Right renal cortex interstitium (tissue), 3 donors: ENCODE measurements around the gene IL1R2. TPM values are rescaled to one million over a fixed set of nuclear protein-coding genes. Genes with fewer than 3 reads are reported as not detected.
"Not testable (repeated sequence)": the region's sequence is repeated elsewhere in the genome, so short reads cannot be mapped to it uniquely, and the experiment has no call there.

Experiments
- DNase-seq, 3 donors: peaks; one replicate each; pipeline ENCODE4 v3.0.0-alpha.2; 2013; ENCODE audit warnings: low read depth in 3 of 3, low spot score in 2 of 3
- polyA plus RNA-seq, 3 donors: library from polyadenylated mRNA; unstranded; fragments of 120-200 nt; gene quantifications; one replicate each; pipeline ENCODE4 v1.2.1, GENCODE V29; 2013; ENCODE audit not compliant: insufficient read length in 3 of 3

The IL1R2 gene
- polyA plus RNA-seq, 3 donors, result 0.26 to 0.75 (median 0.43) TPM

DNA sequence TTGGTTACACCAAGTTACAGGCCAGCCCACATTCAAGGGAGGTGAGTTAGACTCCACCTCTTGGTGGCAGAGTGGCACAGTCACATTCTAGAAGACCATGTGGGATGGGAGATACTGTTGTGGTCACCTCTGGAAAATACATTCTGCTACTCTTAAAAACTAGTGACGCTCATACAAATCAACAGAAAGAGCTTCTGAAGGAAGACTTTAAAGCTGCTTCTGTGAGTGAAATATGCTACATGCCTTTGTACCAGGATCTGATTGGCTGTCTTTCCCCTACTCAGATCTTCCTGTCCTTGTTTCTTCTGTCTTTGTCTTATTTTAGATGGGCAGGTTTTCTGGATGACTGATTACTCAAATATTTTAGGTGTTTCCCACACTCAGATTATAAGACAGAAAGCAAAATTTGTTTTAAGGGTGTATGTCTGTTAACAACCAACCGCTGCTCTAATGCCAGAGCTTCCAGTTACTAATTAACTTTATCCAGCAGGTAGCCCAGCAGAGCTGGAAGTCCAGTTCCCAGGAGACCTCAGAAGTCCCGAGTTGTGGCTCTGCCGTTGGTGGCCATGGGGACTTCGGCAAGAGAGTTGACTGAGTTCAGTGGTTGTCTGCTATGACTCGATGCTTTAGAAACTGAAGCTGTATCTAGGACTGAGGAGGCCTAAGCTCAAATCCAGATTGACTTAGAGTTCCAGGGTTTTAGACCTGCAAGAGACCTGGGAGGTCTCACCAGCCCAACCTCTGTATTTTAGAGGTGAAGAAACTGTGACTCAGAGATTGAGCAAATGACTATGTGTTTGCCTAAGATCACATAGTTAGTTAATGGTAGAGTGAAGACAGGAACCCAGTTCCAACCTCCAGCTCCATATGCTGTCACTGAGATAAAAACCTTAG lies 7.4 kb downstream of the IL1R2 start:
- DNase-seq, result no peak

DNA sequence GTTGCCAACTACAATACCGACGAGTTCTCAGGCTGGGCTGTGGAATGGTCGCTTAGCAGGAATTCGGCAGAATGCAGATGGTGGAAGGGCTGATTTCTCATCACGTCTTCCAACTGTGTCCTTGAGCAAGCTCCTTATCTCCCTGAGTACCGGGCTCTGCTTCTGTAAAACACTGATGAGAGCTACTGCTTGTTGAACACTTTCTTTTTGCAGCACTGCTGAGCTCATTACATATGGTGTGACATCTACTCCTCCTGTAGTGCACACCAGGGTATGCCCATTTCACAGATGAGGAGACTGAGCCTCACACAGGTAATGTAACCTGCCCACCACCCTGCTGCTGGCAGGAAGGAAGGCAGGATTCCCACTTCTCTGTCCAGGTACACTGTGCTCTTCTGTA lies 8.3 kb downstream of the IL1R2 start:
- DNase-seq, result no peak

DNA sequence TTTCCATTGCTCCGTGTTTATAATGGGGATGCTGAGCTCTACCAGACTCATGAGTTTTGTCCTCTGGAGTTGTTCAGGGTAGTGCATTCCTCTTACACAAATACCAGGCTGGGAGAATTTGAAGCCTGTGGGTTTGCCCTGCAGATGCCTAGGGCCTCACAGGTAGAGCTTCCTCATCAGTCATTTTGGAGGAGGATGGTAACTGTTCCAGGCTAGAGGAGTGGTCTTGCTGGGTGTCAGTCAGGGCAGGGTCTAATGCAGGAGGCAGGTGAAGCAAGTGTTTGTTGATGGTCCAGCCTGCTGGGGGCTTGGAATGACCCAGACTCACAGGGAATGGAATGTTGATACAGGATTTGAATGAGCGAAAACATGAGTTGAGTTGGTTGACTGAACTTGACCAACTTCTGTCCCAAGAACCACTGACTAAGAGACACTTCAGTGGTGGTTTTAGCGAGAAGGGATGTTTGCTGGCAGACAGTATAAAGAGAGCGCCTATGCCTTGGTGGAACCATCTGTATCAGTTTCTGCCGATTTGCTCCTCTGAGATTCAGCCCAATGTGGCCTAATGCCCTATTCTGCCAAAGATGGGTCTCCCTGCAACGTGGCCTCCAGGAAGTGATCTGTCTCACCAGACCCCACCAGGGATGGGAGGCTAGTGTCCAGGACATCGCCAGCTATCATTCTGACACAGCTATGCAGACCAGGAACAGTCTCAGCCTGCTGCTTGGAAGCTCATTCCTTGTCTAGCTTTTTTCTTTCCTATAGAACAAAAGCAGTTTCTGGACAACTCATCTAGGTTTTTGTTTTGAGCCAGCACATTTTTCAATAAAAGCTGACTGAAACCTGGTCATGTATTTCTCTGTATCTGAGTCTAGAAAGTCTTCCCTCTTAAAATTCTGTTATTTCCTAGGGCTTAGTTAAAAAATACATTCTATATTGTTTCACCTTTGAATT lies 9.3 kb downstream of the IL1R2 start:
- no peak for DNase-seq

DNA sequence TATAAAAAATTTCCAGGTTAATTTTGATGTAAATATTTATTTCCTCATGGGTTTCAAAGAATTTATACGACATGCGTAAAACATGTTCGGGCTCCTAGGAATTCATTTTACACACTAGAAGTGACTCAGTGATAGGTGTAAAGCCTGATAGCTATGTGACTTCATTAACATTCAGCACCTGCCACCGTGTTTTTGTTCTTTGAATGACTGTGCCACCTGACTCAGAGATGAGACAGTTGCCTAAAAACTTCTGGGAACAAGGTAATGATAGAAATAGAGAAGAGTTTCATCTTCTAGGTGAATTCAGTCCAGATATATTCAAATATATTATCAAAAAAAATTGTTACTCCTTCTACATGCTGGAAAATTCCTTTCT lies 10.0 kb downstream of the IL1R2 start:
- DNase-seq, result no peak

DNA sequence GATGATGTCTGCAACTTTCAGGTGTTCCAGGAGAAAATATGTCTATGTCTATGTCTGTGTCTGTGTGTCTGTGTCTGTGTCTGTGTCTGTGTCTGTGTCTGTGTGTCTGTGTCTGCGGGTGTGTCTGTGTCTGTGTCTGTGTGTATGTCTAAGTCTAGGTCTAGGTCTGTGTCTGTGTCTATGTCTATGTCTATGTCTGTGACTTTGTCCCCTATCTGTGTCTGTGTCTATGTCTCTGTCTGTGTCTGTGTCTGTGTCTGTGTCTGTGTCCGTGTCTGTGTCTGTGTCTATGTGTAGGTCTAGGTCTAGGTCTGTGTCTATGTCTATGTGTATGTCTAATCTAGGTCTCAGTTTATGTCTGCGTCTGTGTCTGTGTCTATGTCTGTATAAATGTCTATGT lies 10.5 kb downstream of the IL1R2 start:
- DNase-seq, result no peak

DNA sequence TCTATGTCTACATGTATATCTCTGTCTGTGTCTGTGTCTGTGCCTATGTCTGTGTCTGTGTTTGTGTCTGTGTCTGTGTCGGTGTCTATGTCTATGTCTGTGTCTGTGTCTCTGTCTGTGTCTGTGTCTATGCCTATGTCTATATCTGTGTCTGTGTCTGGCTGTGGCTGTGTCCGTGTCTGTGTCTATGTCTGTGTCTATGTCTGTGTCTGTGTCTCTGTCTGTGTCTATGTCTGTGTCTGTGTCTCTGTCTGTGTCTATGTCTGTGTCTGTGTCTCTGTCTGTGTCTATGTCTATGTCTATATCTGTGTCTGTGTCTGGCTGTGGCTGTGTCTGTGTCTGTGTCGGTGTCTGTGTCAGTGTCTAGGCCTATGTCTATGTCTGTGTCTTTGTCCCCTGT lies 11.1 kb downstream of the IL1R2 start:
- DNase-seq, result not testable (repeated sequence)

DNA sequence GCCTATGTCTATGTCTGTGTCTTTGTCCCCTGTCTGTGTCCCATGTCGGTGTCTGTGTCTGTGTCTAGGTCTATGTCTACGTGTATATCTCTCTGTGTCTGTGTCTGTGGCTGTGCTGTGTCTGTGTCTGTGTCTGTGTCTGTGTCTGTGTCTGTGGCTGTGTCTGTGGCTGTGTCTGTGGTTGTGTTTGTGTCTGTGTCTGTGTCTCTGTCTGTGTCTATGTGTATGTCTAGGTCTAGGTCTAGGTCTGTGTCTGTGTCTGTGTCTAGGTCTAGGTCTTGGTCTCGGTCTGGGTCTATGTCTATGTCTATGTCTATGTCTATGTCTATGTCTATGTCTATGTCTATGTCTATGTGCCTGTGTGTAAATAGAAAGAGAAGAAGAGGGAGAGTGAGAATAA lies 11.9 kb downstream of the IL1R2 start:
- no peak for DNase-seq

DNA sequence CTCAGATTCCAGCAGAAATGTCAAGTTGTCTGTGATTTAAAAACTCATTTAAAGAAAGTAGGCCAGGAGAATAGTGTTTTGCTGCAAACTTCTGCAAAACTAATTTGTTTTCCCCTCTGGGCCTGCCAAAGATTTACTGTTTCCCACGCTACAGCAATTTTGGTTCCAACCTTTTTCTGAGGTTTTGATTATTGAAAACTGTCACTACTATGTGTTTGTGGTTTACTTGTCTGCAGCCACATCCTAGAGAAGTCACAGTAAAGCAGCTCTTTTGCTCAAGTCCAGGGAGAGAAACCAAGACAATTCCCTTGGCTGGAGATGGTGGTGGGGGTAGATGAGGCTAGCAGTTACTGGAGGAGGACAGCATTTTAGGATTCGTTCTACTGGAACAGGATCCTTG lies 12.8 kb downstream of the IL1R2 start:
- no peak for DNase-seq

DNA sequence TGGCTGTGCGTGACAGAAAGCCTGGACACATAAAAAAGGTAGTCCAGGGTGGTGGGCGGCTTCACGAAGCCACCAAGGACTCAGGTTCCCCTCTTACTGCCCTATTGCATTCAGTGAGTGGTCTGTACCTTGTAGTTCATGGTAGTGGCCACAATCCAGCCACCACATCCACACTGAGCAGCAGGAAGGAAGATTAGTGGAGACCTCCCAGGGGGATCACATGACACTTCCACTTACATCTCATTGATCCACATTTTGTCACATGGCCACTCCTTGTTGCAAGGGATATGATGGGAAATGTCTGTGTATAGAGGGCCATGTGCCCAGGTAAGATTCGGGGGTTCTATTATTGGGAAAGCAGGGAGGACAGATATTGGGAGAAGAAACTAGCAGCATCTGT lies 13.7 kb downstream of the IL1R2 start:
- no peak for DNase-seq

DNA sequence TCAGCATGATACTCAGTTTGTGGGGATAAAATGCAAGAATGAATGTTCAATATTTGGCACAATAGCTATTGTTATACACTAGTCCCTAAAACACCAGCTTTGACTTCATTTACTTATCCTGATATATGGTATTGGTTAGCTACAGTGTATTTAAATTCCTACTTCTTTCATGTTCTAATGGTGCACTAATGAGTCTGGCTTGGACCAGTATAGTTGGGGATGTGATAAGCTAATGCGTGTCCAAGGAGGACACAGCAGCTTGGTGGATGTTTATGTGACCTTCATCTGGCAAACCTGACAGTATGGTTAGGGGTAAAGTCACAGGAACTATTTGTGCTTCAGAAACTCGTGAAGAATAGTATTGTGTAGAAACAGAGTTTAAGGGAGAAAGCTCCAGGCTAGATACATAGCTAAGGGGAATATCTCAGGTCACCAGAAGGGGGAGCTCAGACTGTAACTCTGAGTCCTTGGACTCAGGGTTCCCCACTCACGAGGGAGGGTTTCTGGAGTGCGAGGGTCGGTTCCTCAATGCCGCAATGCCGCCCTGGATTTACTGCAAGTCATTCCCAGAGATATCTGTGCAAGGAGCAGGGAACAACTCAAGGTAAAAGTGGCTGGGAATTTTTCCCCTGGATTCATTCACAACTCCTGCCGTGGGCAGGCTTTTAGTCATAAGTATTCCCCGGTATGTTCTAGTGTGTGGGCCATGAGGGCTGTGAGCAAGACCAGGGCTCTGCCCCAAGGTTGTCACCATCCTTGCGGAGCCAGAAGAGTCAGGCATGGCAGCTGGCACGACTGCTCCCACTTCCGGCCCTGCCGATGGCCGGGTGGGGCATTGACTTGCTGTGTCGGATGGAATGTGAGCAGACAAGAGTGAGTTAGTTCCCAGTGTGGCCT lies 14.5 kb downstream of the IL1R2 start:
- no peak for DNase-seq

DNA sequence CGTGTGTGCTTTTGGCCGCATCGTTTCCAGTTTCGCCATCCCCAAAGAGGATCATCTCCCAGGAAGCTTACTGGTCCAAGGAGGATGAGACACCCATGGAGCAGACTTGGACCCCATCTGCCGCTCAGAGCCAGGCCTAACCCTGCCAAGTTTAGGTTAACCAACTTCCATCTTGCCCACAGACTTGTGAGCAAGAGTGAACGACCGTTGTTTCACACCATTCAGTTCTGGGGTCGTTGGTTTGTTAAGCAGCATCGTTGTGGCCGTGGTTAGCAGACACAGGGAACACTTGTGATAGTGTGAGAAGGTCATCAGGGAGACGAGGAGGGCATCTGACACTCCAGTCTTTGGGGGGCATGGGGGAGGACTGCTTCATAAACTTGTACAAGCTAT lies 15.1 kb downstream of the IL1R2 start:
- DNase-seq, result no peak

DNA sequence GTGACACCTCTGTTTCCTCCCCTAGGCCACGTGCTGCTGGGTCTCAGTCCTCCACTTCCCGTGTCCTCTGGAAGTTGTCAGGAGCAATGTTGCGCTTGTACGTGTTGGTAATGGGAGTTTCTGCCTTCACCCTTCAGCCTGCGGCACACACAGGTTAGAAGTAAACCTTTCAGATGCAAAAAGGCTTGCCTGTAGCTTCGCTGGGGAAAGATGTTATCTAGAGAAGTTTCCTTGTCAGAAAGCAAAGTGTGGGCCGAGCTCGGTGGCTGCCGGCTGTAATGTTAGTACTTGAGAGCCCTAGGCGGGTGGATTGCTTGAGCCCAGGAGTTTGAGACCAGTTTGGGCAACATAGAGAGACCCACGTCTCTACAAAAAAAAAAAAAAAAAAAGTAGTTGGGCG lies 16.7 kb downstream of the IL1R2 start:
- DNase-seq, result no peak

DNA sequence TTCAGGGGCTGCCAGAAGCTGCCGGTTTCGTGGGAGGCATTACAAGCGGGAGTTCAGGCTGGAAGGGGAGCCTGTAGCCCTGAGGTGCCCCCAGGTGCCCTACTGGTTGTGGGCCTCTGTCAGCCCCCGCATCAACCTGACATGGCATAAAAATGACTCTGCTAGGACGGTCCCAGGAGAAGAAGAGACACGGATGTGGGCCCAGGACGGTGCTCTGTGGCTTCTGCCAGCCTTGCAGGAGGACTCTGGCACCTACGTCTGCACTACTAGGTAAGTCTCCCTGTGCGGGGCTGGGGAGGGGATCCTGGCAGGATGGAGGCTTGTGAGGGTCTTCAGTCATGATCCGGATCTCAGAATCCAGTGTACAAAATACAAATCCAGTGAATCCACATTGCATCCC lies 17.8 kb downstream of the IL1R2 start:
- DNase-seq, result no peak

DNA sequence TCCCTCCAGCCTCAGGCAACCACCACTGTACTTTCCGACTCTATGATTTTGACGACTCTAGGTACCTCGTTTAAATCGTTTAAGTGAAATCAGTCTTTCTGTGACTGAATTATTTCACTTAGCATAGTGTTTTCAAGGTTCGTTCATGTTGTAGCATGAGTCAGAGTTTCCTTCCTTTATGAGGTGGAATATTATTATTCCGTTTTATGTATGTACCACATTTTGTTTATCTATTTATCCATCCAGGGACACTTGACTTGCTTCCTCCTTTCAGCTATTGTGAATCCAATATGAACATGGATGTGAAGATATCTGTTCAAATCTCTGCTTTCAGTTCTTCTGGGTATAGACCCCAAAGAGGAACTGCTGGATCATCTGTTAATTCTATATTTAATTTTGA lies 19.1 kb downstream of the IL1R2 start:
- DNase-seq, result no peak

DNA sequence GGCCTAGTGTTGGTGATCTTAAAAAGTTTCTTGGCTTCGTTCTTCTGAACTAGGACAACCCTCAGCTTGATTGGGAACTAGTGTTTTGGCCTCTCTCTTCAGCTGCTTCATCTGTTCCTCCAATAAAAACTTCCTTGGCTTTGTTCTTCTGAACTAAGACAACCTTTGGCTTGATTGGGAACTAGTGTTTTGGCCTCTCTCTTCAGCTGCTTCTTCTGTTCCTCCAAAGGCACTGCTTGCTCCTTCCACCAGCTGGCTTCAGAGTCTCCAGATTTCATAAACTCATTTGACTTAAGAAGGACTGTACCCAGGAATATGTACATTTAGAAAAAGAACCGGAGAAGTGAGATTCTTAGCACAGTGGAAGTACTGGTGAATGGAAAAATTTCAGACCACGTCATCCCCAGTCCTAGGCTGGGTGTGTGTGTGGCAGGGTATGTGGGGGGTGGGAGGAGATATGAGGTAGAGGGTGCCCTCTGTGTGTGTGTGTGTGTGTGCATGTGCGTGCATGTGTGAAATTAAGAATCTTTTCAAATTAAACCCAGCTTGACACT lies 20.4 kb downstream of the IL1R2 start:
- DNase-seq, result no peak

DNA sequence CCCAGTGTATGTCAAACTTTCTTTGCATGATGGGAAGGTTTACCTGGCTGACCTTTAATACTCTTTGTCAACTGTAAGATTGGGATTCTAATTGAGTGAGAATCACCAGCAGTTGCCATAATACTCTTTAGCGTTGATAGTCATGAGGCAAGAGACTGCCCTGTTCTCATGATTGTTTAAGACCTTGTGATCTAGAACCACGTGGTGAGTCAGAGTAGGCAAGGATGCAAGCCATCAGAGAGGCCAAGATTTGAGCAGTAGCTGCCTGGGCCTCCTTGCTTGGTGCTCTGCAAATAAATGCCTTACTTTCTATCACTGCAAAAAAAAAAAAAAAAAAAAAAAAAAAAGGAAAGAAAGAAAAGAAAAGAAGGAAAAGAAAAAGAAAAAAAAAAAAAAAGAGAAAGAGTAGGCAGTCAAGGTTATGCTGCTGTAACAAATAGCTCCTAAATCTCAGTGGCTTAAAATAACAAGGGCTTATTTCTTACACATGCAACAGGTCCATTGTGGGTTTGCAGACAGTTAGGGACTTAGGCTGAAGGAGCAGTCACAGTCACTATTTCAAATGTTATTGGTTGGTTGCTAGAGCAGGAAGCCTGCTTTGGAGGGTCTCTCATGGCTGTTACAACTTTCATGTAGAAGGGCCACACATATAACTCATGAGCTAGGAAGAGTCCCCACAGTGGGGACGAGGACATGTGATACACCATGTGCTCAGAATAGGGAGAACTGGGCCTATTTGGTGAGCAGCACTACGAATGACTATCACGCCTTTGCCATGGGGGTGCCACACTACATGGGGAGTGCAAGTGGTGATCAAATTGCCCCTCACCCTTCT lies 21.7 kb downstream of the IL1R2 start:
- DNase-seq, result no peak

DNA sequence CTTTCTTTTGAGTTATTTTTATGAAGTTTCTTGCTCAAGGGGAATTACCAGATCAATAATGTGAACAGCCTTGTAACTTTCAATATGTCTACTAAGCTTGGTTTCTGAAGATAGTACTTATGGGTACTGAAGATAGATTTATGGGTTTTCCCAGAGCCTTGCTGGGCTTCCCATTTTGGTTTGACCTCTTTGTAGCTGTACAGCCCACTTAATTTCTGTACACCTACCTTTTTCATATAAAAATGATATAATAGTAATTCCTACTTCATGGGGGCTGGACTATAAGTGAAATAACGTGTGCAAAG lies 22.2 kb downstream of the IL1R2 start:
- no peak for DNase-seq

DNA sequence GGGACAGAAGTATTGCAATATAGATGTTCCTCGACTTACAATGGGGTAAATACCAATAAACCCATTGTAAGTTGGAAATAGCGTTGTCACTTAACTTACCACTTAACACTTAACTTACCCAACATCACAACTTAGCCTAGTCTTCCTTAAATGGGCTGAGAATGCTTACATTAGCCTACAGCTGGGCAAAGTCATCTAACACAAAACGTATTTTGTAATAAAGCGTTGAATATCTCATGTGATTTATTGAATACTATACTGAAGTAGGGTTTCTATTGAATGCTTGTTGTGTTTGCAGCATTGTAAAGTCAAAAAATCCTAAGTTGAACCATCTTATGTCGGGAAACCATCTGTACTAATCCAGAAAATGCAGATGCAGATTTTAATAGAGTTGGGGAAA lies 23.6 kb downstream of the IL1R2 start:
- no peak for DNase-seq

DNA sequence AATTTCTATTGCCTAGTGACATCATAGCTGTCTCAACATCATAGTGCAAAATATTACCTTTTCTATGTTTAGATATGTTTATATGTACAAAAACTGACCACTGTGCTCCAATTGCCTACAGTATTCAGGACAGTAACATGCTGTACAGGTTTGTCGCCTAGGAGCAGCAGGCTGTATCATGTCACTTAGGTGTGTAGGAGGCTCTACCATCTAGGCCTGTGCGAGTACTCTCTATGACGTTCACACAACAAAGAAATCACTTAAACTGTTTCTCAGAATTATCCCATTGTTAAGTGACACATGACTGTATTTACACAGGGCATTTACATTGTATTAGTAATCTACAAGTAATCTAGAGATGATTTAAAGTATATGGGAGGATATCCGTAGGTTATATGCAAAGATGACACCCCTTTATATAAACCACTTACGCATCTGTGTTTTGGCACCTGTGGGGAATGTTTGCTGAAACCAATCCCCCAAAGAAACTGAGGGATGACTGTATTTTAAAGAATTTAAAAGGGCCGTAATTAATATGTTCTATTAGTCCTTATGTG lies 24.7 kb downstream of the IL1R2 start:
- no peak for DNase-seq
